DMS153 treated with DMSO at 0.1 percent for 48 hours (cell line): ENCODE results near the gene EIF4EBP2.

Experiments used
- DNase-seq: peaks from one replicate; lab custom pipeline; 2025; ENCODE audit not compliant: unreplicated experiment; lab: John Stamatoyannopoulos, UW

The EIF4EBP2 gene

GRCh38 chr10:70378122-70378521 lies 25.8 kb upstream of the EIF4EBP2 start:
- no peak for DNase-seq

- DNase-seq: no peak
Measured at GRCh38 chr10:70379581-70380176, 24.3 kb upstream of the EIF4EBP2 start.

- DNase-seq: no peak
Measured at GRCh38 chr10:70380350-70381135, 23.4 kb upstream of the EIF4EBP2 start.

GRCh38 chr10:70381471-70382421 lies 22.2 kb upstream of the EIF4EBP2 start:
- peak; percentile 40 for DNase-seq

- DNase-seq: no peak
Measured at GRCh38 chr10:70391654-70392053, 12.3 kb upstream of the EIF4EBP2 start.

- DNase-seq: no peak
Measured at GRCh38 chr10:70396140-70396539, 7.8 kb upstream of the EIF4EBP2 start.

GRCh38 chr10:70399177-70399576 lies 4.8 kb upstream of the EIF4EBP2 start:
- DNase-seq: no peak

- peak; percentile 34 for DNase-seq
Measured at GRCh38 chr10:70403483-70404035, 386 bp upstream of the EIF4EBP2 start.

- no peak for DNase-seq
Measured at GRCh38 chr10:70404787-70405036, 767 bp downstream of the EIF4EBP2 start.

GRCh38 chr10:70405037-70405824 lies 1.3 kb downstream of the EIF4EBP2 start:
- no peak for DNase-seq

GRCh38 chr10:70409772-70410171 lies 5.8 kb downstream of the EIF4EBP2 start:
- no peak for DNase-seq

GRCh38 chr10:70410608-70411007 lies 6.7 kb downstream of the EIF4EBP2 start:
- no peak for DNase-seq

GRCh38 chr10:70412356-70412755 lies 8.4 kb downstream of the EIF4EBP2 start:
- DNase-seq: no peak

GRCh38 chr10:70417568-70417967 lies 13.6 kb downstream of the EIF4EBP2 start:
- no peak for DNase-seq

- DNase-seq: no peak
Measured at GRCh38 chr10:70418229-70418628, 14.3 kb downstream of the EIF4EBP2 start.

GRCh38 chr10:70418713-70419112 lies 14.8 kb downstream of the EIF4EBP2 start:
- no peak for DNase-seq

GRCh38 chr10:70424320-70424719 lies 20.4 kb downstream of the EIF4EBP2 start:
- DNase-seq: no peak

GRCh38 chr10:70425096-70425495 lies 21.2 kb downstream of the EIF4EBP2 start:
- DNase-seq: no peak

- DNase-seq: no peak
Measured at GRCh38 chr10:70426823-70427222, 22.9 kb downstream of the EIF4EBP2 start.

- no peak for DNase-seq
Measured at GRCh38 chr10:70430493-70431445, 26.8 kb downstream of the EIF4EBP2 start.
